ENCODE data around the gene SLC25A12. TPM values are rescaled to one million over a fixed set of nuclear protein-coding genes. Genes with fewer than 3 reads are reported as not detected.

SLC25A12 gene
- total RNA-seq, 3 donors from 2014 or later = 15.5 to 54.7 (median 39.2) TPM

DNA sequence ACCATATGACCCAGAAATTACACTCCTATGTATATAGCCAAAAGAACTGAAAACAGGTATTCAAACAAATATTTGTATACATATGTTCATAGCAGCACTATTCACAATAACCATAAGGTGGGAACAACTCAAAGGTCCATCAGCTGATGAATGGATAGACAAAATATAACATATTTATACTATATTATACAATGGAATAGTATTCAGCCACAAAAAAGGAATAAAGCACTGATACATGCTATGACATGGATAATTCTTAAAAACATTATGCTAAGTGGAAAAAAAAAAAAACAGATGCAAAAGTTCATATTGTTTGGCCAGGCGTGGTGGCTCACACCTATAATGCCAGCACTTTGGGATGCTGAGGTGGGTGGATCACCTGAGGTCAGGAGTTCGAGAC is 52.0 kb downstream of the SLC25A12 start:
- intact Hi-C loops (cut with DNase I; ENCODE audit: low total_unique reads) = no loop called here
- no peak overlapping the region for H3K4me3 ChIP-seq
- H3K4me1 ChIP-seq = no peaks in the 10 kb centered on the region
- TF ChIP-seq POLR2A (IDR thresholded peaks at IDR 0.05) = no peak
- TF ChIP-seq, protein P1, sequence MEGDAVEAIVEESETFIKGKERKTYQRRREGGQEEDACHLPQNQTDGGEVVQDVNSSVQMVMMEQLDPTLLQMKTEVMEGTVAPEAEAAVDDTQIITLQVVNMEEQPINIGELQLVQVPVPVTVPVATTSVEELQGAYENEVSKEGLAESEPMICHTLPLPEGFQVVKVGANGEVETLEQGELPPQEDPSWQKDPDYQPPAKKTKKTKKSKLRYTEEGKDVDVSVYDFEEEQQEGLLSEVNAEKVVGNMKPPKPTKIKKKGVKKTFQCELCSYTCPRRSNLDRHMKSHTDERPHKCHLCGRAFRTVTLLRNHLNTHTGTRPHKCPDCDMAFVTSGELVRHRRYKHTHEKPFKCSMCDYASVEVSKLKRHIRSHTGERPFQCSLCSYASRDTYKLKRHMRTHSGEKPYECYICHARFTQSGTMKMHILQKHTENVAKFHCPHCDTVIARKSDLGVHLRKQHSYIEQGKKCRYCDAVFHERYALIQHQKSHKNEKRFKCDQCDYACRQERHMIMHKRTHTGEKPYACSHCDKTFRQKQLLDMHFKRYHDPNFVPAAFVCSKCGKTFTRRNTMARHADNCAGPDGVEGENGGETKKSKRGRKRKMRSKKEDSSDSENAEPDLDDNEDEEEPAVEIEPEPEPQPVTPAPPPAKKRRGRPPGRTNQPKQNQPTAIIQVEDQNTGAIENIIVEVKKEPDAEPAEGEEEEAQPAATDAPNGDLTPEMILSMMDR (IDR thresholded peaks at IDR 0.05) = no peak
- no peak for TF ChIP-seq POLR2AphosphoS5 (IDR thresholded peaks at IDR 0.05)
- no peaks in the 10 kb centered on the region for H3K36me3 ChIP-seq
- no peak overlapping the region for H3K27ac ChIP-seq
- H3K27me3 ChIP-seq = no peaks in the 10 kb centered on the region
- H3K9me3 ChIP-seq = no peaks in the 10 kb centered on the region
- no peak for DNase-seq (ENCODE audit: low spot score in 2 of 2)

DNA sequence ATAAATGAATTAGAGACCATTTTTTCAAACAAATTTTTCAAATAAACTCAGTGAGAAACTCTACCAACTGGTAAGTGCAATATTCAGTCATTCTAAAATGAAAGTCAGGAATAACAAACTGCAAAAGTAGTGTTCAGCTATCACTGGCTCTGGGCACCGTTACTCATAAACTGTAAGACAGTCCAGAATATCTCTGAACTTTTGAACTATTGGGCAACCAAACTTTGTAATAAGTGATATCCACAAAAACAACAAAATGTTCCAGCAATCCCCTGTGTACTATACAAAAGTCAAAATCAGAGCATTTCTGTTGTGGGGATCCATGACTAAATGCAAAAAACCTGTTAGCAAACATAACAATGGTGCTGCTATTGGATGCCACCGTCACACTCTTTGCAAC is 56.3 kb downstream of the SLC25A12 start:
- Histone ChIP-seq H3K9me3 (no peaks in the 10 kb centered on the region), H3K36me3 (peaks cover 6% of the 10 kb centered on the region), H3K4me3 (no peak overlapping the region), H3K27me3 (no peaks in the 10 kb centered on the region), H3K27ac (no peak overlapping the region), H3K4me1 (no peaks in the 10 kb centered on the region)
- TF ChIP-seq POLR2AphosphoS5 (IDR thresholded peaks at IDR 0.05) (peak in 1 of 3 donors; percentile 10), POLR2A (IDR thresholded peaks at IDR 0.05) (no peak)
- DNase-seq (ENCODE audit: low spot score in 2 of 2) = no peak
- intact Hi-C loops (cut with DNase I; ENCODE audit: low total_unique reads) = loop anchor here (5.0 kb wide), 1 partner anchor 165 kb away; no protein-coding TSS in a partner anchor

DNA sequence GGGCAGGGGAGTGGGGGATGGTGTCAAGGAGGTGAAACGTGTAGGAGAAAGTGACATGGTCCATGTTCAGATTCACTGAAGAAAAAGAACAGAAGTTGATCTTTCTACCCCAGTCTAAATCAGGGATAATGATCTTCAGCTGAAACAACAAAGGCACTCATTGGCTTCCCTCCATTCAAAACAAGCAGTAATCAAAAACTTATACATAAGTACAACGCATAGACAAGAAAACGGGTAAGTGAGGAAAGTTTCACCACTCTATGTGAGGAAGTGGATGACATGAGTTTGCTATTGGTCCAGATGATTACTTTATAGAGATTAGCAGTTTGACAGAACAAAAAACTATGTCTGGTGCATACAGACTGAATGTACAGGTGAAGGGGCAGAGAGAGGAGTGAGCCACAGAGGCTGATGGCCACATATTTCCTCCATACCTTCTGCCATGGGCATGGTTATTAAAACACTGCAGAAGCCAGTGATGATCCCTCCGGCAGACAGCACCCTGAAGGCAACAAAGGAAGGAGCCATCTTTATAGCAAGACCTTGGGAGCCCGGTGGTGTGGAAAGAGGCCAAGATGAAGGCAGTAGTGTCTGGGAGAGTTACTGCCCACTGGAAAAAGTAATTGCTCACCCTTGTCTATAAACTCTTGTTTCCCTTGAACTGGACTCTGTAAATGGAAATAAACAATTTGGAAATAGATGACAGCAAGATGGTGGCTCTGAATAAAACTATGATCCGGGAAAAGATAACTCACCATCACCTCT is 57.7 kb downstream of the SLC25A12 start:
- peaks cover 6% of the 10 kb centered on the region for H3K36me3 ChIP-seq

DNA sequence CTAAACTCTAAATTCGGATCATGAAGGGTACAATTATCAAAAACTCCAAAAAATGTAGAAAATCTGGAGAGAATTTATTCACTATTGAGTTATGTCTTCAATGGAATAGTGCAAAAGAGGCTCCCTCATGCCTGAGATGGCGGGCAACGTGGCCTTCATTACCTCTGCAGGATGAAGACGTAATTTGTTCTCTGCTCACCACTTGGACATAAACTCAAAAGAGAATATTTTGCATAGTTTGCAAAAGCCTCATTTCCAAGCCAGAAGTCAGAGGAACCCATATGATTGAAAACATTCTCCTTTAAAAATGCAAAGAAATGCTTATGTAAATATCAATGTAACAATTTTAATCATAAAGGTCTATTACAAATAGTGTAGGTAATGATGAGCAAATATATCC is 58.7 kb downstream of the SLC25A12 start:
- H3K27ac ChIP-seq = no peak overlapping the region
- DNase-seq (ENCODE audit: low spot score in 2 of 2) = no peak
- intact Hi-C loops (cut with DNase I; ENCODE audit: low total_unique reads) = loop anchor here (5.0 kb wide), 1 partner anchor 167 kb away; no protein-coding TSS in a partner anchor
- no peaks in the 10 kb centered on the region for H3K27me3 ChIP-seq
- no peaks in the 10 kb centered on the region for H3K4me1 ChIP-seq
- peaks cover 6% of the 10 kb centered on the region for H3K36me3 ChIP-seq
- H3K4me3 ChIP-seq = no peak overlapping the region
- no peaks in the 10 kb centered on the region for H3K9me3 ChIP-seq
- no peak for TF ChIP-seq POLR2A (IDR thresholded peaks at IDR 0.05)
- no peak for TF ChIP-seq POLR2AphosphoS5 (IDR thresholded peaks at IDR 0.05)
- TF ChIP-seq, protein P1 (IDR thresholded peaks at IDR 0.05) = no peak

More for the DNA sequence above, 57.7 kb downstream of the SLC25A12 start:
- intact Hi-C loops (cut with DNase I; ENCODE audit: low total_unique reads) = loop anchor here (5.0 kb wide), 1 partner anchor 166 kb away; no protein-coding TSS in a partner anchor
- no peaks in the 10 kb centered on the region for H3K4me1 ChIP-seq
- TF ChIP-seq POLR2A (IDR thresholded peaks at IDR 0.05) (no peak), POLR2AphosphoS5 (IDR thresholded peaks at IDR 0.05) (no peak)
- TF ChIP-seq, protein P1 (IDR thresholded peaks at IDR 0.05) = no peak
- H3K27ac ChIP-seq = no peak overlapping the region
- no peaks in the 10 kb centered on the region for H3K9me3 ChIP-seq
- no peaks in the 10 kb centered on the region for H3K27me3 ChIP-seq
- H3K4me3 ChIP-seq = no peak overlapping the region
- DNase-seq (ENCODE audit: low spot score in 2 of 2) = no peak

DNA sequence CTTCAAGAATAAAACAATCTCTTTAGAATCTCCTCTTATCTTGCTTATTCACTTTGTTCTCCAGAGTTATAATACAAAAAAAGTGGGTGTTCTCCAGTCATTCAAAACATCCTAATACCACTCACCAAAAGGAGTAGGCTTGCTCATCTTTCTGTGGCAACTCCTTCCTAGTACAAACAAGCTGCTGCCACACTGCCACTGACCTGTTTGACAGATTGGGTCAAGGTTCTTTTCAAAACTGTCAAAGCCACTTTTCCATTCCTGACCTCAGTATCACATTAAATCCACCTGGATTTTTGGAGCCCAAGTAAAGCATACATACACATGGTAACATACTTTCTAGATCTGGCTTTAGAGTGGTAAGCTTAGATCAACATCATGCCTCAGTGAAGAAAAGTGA is 59.8 kb downstream of the SLC25A12 start:
- no peaks in the 10 kb centered on the region for H3K27me3 ChIP-seq
- intact Hi-C loops (cut with DNase I; ENCODE audit: low total_unique reads) = no loop called here
- no peaks in the 10 kb centered on the region for H3K9me3 ChIP-seq
- peaks cover 6% of the 10 kb centered on the region for H3K36me3 ChIP-seq
- no peak for TF ChIP-seq POLR2A (IDR thresholded peaks at IDR 0.05)
- TF ChIP-seq POLR2AphosphoS5 (IDR thresholded peaks at IDR 0.05) = no peak
- TF ChIP-seq, protein P1 (IDR thresholded peaks at IDR 0.05) = no peak
- H3K27ac ChIP-seq = no peak overlapping the region
- DNase-seq (ENCODE audit: low spot score in 2 of 2) = no peak
- no peak overlapping the region for H3K4me3 ChIP-seq
- H3K4me1 ChIP-seq = no peaks in the 10 kb centered on the region
